HepG2 (cell line): ENCODE measurements around the gene CFAP69. TPM values are rescaled to one million over a fixed set of nuclear protein-coding genes. Genes with fewer than 3 reads are reported as not detected.

ENCODE experiments used
- CBX1 ChIP-seq: IDR thresholded peaks from one replicate; pipeline ENCODE4 v1.6.1; 2016; ENCODE audit warnings: antibody characterized with exemption, low read depth
- FOSL1 ChIP-seq: sonication (generic); formaldehyde crosslinking; IDR thresholded peaks from 2 replicates; pipeline ENCODE4 v1.9.0; 2021; ENCODE audit warnings: missing genetic modification reagents, borderline replicate concordance
- FOXP1 ChIP-seq, 2 experiments: fragments of 450-650 bp in 1 of 2; IDR thresholded peaks; 2 replicates each; pipeline ENCODE4 v1.6.1; 2017 to 2018; ENCODE audit warnings: antibody characterized with exemption in 1 of 2
- HES4 ChIP-seq: sonication (generic); formaldehyde crosslinking; IDR thresholded peaks from 2 replicates; pipeline ENCODE4 v1.9.0; 2021; ENCODE audit warnings: mild to moderate bottlenecking, missing genetic modification reagents, borderline replicate concordance
- HMGA1 ChIP-seq: sonication (generic); formaldehyde crosslinking; conservative IDR thresholded peaks from 2 replicates; pipeline ENCODE4 v1.4.0; 2020; ENCODE audit warnings: missing genetic modification reagents
- KLF9 ChIP-seq: IDR thresholded peaks from 2 replicates; pipeline ENCODE4 v1.6.1; 2016; ENCODE audit warnings: low read depth
- KMT2B ChIP-seq: IDR thresholded peaks from 2 replicates; pipeline ENCODE4 v1.6.1; 2016; ENCODE audit warnings: missing genetic modification reagents, missing compliant biosample characterization
- PRDM4 ChIP-seq: sonication (generic); formaldehyde crosslinking; IDR thresholded peaks from 2 replicates; pipeline ENCODE4 v1.9.0; 2021; ENCODE audit warnings: missing genetic modification reagents, borderline replicate concordance
- RARG ChIP-seq: sonication (generic); formaldehyde crosslinking; IDR thresholded peaks from 2 replicates; pipeline ENCODE4 v1.4.0; 2020; ENCODE audit warnings: low read depth, mild to moderate bottlenecking, missing genetic modification reagents
- SKIL ChIP-seq: sonication (generic); formaldehyde crosslinking; IDR thresholded peaks from 2 replicates; pipeline ENCODE4 v1.8.0; 2022; ENCODE audit warnings: missing genetic modification reagents, mild to moderate bottlenecking, moderate library complexity, borderline replicate concordance
- UBTF ChIP-seq: sonication (generic); formaldehyde crosslinking; IDR thresholded peaks from 2 replicates; pipeline ENCODE4 v1.4.0; 2020; ENCODE audit warnings: mild to moderate bottlenecking, missing genetic modification reagents
- USF2 ChIP-seq, 2 experiments: sonication (generic) in 1 of 2; formaldehyde crosslinking in 1 of 2; IDR thresholded peaks; 2 replicates each; pipeline versions ENCODE4 v1.5.1 to v1.6.1; 2011 to 2020; ENCODE audit warnings: borderline replicate concordance in 1 of 2, low read depth in 1 of 2, low read length in 1 of 2, mild to moderate bottlenecking in 1 of 2, missing genetic modification reagents in 1 of 2, moderate library complexity in 1 of 2
- ZFP62 ChIP-seq: sonication (generic); formaldehyde crosslinking; IDR thresholded peaks from 2 replicates; pipeline ENCODE4 v1.4.0; 2020; ENCODE audit warnings: missing genetic modification reagents
- ZNF121 ChIP-seq: sonication (generic); formaldehyde crosslinking; IDR thresholded peaks from 2 replicates; pipeline ENCODE4 v1.5.0; 2020; ENCODE audit warnings: mild to moderate bottlenecking, missing genetic modification reagents
- ZNF143 ChIP-seq: sonication (generic); formaldehyde crosslinking; IDR thresholded peaks from 2 replicates; pipeline ENCODE4 v1.4.0; 2020; ENCODE audit warnings: missing genetic modification reagents
- ZNF331 ChIP-seq: sonication (generic); formaldehyde crosslinking; IDR thresholded peaks from 2 replicates; pipeline ENCODE4 v1.4.0; 2020; ENCODE audit warnings: missing genetic modification reagents
- ZNF451 ChIP-seq: sonication (generic); formaldehyde crosslinking; IDR thresholded peaks from 2 replicates; pipeline ENCODE4 v1.5.0; 2020; ENCODE audit warnings: mild to moderate bottlenecking, missing genetic modification reagents
- ZNF775 ChIP-seq: sonication (generic); formaldehyde crosslinking; IDR thresholded peaks from 2 replicates; pipeline ENCODE4 v1.4.0; 2020; ENCODE audit warnings: missing genetic modification reagents, mild to moderate bottlenecking, moderate library complexity, borderline replicate concordance
- ZNF777 ChIP-seq: sonication (generic); formaldehyde crosslinking; IDR thresholded peaks from 2 replicates; pipeline ENCODE4 v1.4.0; 2020; ENCODE audit warnings: missing genetic modification reagents
- polyA plus RNA-seq, 8 experiments: library from polyadenylated mRNA; depleted of rRNA in 3 of 8; stranded (reverse) in 7 of 8; unstranded in 1 of 8; fragments of >200 nt; fragmentation: Illumina TruSeq in 4 of 8; extraction: Trizol in 4 of 8; gene quantifications; 2 replicates each; pipeline versions ENCODE4 v1.2.1 to v1.2.3, GENCODE V29; 2011 to 2016; ENCODE audit warnings: low read depth in 4 of 8, missing spikeins in 1 of 8, mixed read lengths in 1 of 8; ENCODE audit not compliant: insufficient read depth in 1 of 8
- total RNA-seq, 5 experiments: library from RNA; depleted of rRNA; stranded (reverse); fragments of >200 nt; fragmentation: Illumina TruSeq; extraction: Trizol; gene quantifications; 2 replicates each; pipeline ENCODE4 v1.2.3, GENCODE V29; 2016; ENCODE audit warnings: low read depth in 1 of 5

CFAP69 gene
- total and polyA plus RNA-seq, 2 of the 13 experiments (the other 11 are each of a cell fraction or from before 2014, with no cell fraction given), result 2.2 to 4.0 TPM

GRCh38 chr7:90346336-90347125 lies 101.6 kb downstream of the CFAP69 start, which contains the start of gene GTPBP10 (continued):
- no peak for TF ChIP-seq ZNF121 (CRISPR knock-in tag)
- 0 out of 2 replicates have a peak, but pooled peaks have one; percentile 29 for TF ChIP-seq FOXP1 (IDR thresholded peaks at IDR 0.05)
- TF ChIP-seq FOXP1 (CRISPR knock-in tag; IDR thresholded peaks at IDR 0.05), result no peak; the same call in 1 of the 2 replicates
- no peak for TF ChIP-seq ZNF775 (CRISPR knock-in tag)
- no peak for TF ChIP-seq FOSL1 (CRISPR knock-in tag)
- peak; percentile 53 for TF ChIP-seq CBX1
- no peak for TF ChIP-seq RARG (CRISPR knock-in tag)
- TF ChIP-seq ZNF143 (CRISPR knock-in tag), result peak; percentile 70; the same call in 1 of the 2 replicates
- no peak for TF ChIP-seq USF2 (IDR thresholded peaks at IDR 0.05; ENCODE audit: low read depth, low read length)
- TF ChIP-seq USF2 (CRISPR knock-in tag; IDR thresholded peaks at IDR 0.05; ENCODE audit: borderline replicate concordance), result peak; percentile 20; the same call in 1 of the 2 replicates
- no peak for TF ChIP-seq HES4 (CRISPR knock-in tag)
- 0 out of 2 replicates have a peak, but pooled peaks have one; percentile 35 for TF ChIP-seq ZNF451 (CRISPR knock-in tag)
- TF ChIP-seq SKIL (CRISPR knock-in tag), result no peak
- peak; percentile 98 for TF ChIP-seq KMT2B (CRISPR knock-in tag)
- TF ChIP-seq PRDM4 (CRISPR knock-in tag), result no peak
- peak; percentile 46; the same call in 1 of the 2 replicates for TF ChIP-seq UBTF (CRISPR knock-in tag)
- no peak; the same call in 1 of the 2 replicates for TF ChIP-seq ZNF777 (CRISPR knock-in tag)
- TF ChIP-seq KLF9 (CRISPR knock-in tag), result no peak
- TF ChIP-seq ZNF331, result peak; percentile 61
- no peak for TF ChIP-seq HMGA1 (CRISPR knock-in tag)
- TF ChIP-seq ZFP62 (CRISPR knock-in tag), result no peak
